ENCODE measurements around the gene EPB41L4B. TPM values are rescaled to one million over a fixed set of nuclear protein-coding genes. Genes with fewer than 3 reads are reported as not detected.

Gene EPB41L4B
- total and polyA plus RNA-seq, 2 of the 13 experiments (the other 11 are each of a cell fraction or from before 2014, with no cell fraction given) = 17.6 to 22.1 TPM

DNA sequence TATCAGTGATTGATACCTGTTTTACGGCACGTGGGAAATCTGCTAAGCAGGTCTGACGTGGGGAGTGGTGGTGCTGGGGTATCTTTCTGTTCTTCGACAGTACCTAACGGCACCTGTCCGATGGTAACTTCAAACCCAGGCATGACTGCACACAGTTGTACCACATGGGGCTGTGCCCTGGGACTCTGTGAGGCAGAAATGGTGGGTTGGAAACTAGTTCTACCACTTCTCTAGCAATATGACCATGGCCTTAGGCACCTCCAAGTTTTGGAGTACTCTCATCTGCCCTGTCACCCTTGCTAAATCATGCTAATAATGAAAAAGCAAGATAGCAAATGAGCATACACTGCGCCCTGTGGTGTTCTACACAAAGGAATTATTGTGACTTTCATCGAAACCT lies 30.9 kb downstream of the EPB41L4B start (continued):
- TF ChIP-seq ZNF142 (CRISPR knock-in tag; IDR thresholded peaks at IDR 0.05) (no peak), NCOA1 (CRISPR knock-in tag; IDR thresholded peaks at IDR 0.05) (no peak)

DNA sequence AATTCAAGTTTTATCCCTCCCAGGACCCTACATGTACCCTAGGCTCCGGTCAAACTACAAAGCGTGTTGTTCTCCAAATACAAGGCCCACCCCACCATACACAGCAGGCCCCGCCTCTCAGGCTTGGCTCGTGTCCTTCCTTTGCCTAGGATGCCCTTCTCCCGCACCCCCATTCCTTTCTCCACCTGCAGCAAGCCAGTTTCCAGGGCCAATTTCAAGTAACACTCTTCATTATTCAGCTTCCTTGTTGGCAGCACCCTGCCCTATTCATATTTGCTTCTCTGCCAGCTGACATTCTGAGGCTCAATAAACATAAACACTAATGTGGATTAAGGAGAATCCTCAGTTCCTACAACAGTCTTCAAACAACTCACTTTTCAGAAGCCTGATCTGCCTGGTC lies 31.7 kb downstream of the EPB41L4B start:
- FAIRE-seq (no peak), ATAC-seq (no peak), DNase-seq (ENCODE audit: low spot score) (no peak)
- intact Hi-C loops (cut with micrococcal nuclease; ENCODE audit: unreplicated experiment) (no loop called here), in situ Hi-C loops (cut with HindIII; ENCODE audit: extremely low pct_ligation_motif_present, low pct_unique_long_range_greater_than_20kb) (no loop called here)
- POLR2A ChIA-PET = no interaction called here
- H3K9me3 ChIP-seq (ENCODE audit: low read length) = no peaks in the 10 kb centered on the region
- CTCF ChIA-PET (ENCODE audit: low intra/inter-chr PET ratio, low total read pairs) = no interaction called here
- WGBS (ENCODE audit: low lambda C conversion rate) = 66% methylated on average over 5 of the region's 5 CpGs
- BruUV-seq (replicated peaks) = no TSS peak
- TF ChIP-seq HMGA1 (CRISPR knock-in tag; conservative IDR thresholded peaks at IDR 0.05) = no peak
- no peak overlapping the region for H3K4me2 ChIP-seq (ENCODE audit: low read depth, low read length)
- peaks cover 32% of the 10 kb centered on the region for H3K79me2 ChIP-seq (ENCODE audit: insufficient read depth, low read length)
- no peaks in the 10 kb centered on the region for H4K20me1 ChIP-seq (ENCODE audit: insufficient read depth, low read length)
- no peaks in the 10 kb centered on the region for H3K36me3 ChIP-seq (replicated peaks in 1 of 2; ENCODE audit: control insufficient read depth in 1 of 2, insufficient read depth in 2 of 2, low read length in 2 of 2)
- H3K9ac ChIP-seq (ENCODE audit: insufficient read depth, low read depth, low read length) = no peak overlapping the region
- no peaks in the 10 kb centered on the region for H3K27me3 ChIP-seq (ENCODE audit: control insufficient read depth in 1 of 2, insufficient read depth in 2 of 2, low read length in 2 of 2)
- peaks cover 10% of the 10 kb centered on the region for H3K4me1 ChIP-seq (ENCODE audit: insufficient read depth, low read length)
- H3K4me3 ChIP-seq (replicated peaks in 1 of 3; ENCODE audit: insufficient read depth in 1 of 3, low read depth in 2 of 3, low read length in 3 of 3) = no peak overlapping the region
- no peak overlapping the region for H2AFZ ChIP-seq (ENCODE audit: low read length)
- peak overlapping the region; percentile 27 for H3K27ac ChIP-seq (ENCODE audit: extremely low read length, insufficient read depth, low read length)

All from HepG2 (cell line).